ENCODE measurements around the gene CD274. TPM values are rescaled to one million over a fixed set of nuclear protein-coding genes. Genes with fewer than 3 reads are reported as not detected.
"Not testable (repeated sequence)": the region's sequence is repeated elsewhere in the genome, so short reads cannot be mapped to it uniquely, and the experiment has no call there.

Gene CD274
- total RNA-seq, 1 donor from 2014 or later: 4.7 TPM

- DNase-seq (ENCODE audit: low spot score) (no peak), ATAC-seq (no peak)
- intact Hi-C loops (cut with DNase I): no loop called here
Observed at GRCh38 chr9:5489630-5490490, 39.5 kb downstream of the CD274 start.

DNA sequence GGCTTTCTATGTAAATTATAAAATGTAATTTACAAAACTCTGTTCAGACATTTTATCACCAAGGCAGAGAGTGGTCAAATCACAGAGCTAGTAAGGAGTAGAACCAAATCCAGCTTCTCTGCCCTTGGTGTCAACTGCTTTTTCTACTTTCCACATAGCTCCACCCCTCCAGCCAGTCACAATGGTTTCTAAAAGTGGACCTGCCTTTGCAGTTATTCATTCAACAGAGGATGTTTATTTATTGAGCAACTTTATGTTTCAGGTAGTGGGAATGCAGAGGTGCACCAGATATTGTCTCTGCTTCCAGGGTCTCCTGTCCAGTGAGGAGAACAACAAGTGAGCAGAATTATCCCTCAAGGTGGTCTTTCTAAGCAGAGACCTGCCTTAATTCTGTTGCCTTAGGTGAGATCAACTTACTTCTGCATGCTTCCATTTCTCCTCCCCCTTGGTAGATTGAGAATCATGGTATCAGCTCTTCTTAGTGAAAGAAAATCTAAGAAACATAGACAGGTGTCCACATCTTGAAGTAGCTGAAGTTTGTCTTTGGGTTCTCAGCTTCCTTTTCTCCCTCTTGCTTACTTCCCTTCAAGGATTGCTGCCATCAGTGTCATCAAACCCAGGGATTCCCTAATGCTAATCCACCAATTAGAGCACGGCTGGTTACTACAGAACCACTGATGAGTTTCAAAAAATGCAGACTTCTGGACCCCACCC is 42.8 kb downstream of the CD274 start:
- no peak for DNase-seq (ENCODE audit: low spot score)
- ATAC-seq: no peak
- intact Hi-C loops (cut with DNase I): no loop called here

- DNase-seq (ENCODE audit: low spot score) (no peak), ATAC-seq (peak; percentile 79)
- intact Hi-C loops (cut with DNase I): no loop called here
Observed at GRCh38 chr9:5493679-5494511, 43.6 kb downstream of the CD274 start.

DNA sequence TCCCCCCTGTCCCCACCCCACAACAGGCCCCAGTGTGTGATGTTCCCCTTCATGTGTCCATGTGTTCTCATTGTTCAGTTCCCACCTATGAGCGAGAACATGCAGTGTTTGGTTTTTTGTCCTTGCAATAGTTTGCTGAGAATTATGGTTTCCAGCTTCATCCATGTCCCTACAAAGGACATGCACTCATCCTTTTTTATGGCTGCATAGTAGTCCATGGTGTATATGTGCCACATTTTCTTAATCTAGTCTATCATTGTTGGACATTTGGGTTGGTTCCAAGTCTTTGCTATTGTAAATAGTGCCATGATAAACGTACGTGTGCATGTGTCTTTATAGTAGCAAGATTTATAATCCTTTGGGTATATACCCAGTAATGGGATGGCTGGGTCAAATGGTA is 44.4 kb downstream of the CD274 start:
- ATAC-seq; intact Hi-C loops (cut with DNase I); DNase-seq (ENCODE audit: low spot score): not testable (repeated sequence)

- DNase-seq (ENCODE audit: low spot score): no peak
- ATAC-seq: no peak
- intact Hi-C loops (cut with DNase I): no loop called here
Observed at GRCh38 chr9:5499157-5499556, 48.8 kb downstream of the CD274 start.

DNA sequence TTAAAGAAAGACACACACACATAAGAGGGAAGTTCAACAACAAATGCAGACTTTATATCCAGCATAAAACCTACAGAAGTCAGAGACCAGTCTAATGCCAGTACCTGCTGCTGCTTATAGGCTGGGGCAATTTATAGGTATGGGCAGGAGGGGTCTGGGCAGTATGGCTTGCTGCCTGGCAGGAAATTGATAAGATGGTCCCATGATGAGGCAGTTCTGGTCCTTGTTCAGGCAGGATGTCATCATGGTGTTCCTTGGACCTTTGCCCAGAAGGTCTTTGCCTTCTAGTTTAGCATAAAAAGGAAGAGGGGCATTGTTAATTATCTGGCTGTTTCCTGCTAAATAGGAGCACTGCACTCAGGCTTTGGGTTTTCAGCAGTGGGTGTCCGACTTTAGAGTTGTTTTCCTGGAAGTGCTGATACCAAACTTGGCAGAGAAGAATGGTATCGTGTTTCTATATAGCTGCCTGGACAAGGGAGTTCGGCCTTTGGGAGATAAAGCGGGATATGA is 49.6 kb downstream of the CD274 start:
- DNase-seq (ENCODE audit: low spot score) (no peak), ATAC-seq (peak; percentile 13)
- intact Hi-C loops (cut with DNase I): no loop called here

GRCh38 chr9:5500441-5501235 is 50.3 kb downstream of the CD274 start:
- intact Hi-C loops (cut with DNase I): no loop called here
- peak; percentile 22 for ATAC-seq
- DNase-seq (ENCODE audit: low spot score): no peak

- ATAC-seq (no peak), DNase-seq (ENCODE audit: low spot score) (no peak)
- intact Hi-C loops (cut with DNase I): no loop called here
Observed at GRCh38 chr9:5502553-5502952, 52.2 kb downstream of the CD274 start.

GRCh38 chr9:5509573-5509972 is 59.2 kb downstream of the CD274 start:
- DNase-seq (ENCODE audit: low spot score) (no peak), ATAC-seq (no peak)
- intact Hi-C loops (cut with DNase I): no loop called here

DNA sequence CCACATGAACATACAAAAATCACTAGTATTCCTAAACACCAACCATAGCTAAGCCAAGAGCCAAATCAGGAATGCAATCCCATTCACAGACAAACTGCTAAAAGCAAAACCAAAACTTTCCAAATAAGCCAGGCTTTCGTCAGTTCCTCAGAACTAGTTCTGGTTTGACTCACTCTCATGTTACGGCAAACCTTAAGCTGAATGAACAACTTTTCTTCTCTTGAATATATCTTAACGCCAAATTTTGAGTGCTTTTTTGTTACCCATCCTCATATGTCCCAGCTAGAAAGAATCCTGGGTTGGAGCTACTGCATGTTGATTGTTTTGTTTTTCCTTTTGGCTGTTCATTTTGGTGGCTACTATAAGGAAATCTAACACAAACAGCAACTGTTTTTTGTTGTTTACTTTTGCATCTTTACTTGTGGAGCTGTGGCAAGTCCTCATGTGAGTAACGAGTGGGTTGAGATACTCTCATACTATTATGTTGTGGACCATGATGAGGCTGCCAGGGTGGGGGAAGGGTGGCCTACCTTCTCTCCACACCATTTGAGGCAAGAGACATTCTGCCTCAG is 60.1 kb downstream of the CD274 start, which contains the start of gene PDCD1LG2:
TSS of gene PDCD1LG2 (plus strand) at position 172 of the 572 bp plus-strand sequence. CDS start 12,016 bp downstream, outside the sequence.
- intact Hi-C loops (cut with DNase I): no loop called here
- DNase-seq (ENCODE audit: low spot score): no peak
- peak; percentile 70 for ATAC-seq

- ATAC-seq (no peak), DNase-seq (ENCODE audit: low spot score) (no peak)
- intact Hi-C loops (cut with DNase I): no loop called here
Observed at GRCh38 chr9:5510989-5511388, 60.6 kb downstream of the CD274 start.

- ATAC-seq (no peak), DNase-seq (ENCODE audit: low spot score) (no peak)
- intact Hi-C loops (cut with DNase I): no loop called here
Observed at GRCh38 chr9:5511476-5511875, 61.1 kb downstream of the CD274 start.

DNA sequence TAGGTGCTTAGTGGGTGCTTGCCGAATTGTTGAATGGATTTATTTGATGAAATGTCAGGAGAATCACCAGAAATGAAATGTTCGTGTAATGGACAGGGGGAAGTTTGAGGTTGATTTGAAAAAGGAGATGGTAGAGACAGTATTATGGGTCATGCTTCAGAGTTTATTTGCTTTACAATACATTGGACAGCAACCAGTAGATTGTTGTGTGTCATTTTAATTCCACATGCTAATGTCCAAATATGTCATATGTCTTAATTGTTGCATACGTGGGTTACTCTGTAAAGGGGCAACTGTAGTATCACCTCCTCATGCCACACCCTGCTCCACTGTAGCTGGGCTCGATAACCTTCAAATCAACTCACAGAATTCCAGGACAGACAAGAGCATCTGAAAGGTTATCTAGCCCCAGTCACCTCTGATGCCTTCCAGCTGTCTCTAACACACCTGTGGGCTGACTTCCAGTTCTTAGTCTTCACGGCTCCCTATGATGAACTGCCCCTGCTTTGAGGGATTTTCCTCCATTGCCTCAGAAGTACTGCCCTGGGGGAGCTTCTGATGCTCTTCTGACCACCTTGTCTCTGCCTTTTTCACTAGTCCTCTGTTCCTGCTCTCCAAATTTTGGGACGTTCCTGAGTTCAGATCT is 61.7 kb downstream of the CD274 start:
- intact Hi-C loops (cut with DNase I): no loop called here
- ATAC-seq: no peak

GRCh38 chr9:5512658-5513452 is 62.5 kb downstream of the CD274 start:
- intact Hi-C loops (cut with DNase I): no loop called here
- ATAC-seq: no peak

More for the DNA sequence above, 61.7 kb downstream of the CD274 start:
- DNase-seq (ENCODE audit: low spot score): no peak

GRCh38 chr9:5513966-5514616 is 63.7 kb downstream of the CD274 start:
- DNase-seq (ENCODE audit: low spot score) (no peak), ATAC-seq (no peak)
- intact Hi-C loops (cut with DNase I): no loop called here

More at GRCh38 chr9:5512658-5513452, 62.5 kb downstream of the CD274 start:
- no peak for DNase-seq (ENCODE audit: low spot score)

DNA sequence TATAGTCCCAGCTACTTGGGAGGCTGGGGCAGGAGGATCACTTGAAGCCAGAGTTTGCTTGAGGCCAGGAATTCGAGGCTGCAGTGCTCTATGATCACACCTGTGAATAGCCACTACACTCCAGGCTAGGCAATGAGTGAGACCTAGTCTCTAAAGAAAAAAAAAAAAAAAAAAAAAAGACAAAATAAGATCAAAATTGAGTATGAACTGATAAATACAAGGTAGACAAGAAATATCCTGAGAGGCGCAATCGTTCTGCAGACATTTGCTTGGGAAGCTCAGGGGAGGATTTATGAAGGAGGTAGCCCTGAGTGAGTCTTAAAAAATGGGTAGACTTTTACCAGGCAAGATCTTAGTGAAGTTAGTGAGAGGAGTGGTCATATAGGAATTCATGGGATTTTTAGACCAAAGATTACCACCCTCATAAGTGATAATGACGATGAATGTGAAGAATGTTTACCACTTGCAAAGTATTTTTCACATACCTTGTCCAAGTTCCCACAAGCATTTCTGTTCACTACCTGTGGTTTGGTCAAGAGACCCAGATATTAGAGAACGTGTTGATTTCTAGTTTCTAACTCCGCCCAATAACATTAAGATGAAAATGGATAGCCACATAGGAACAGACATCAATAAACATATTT is 64.4 kb downstream of the CD274 start:
- DNase-seq (ENCODE audit: low spot score) (no peak), ATAC-seq (no peak)
- intact Hi-C loops (cut with DNase I): no loop called here
